GM12891 (cell line): ENCODE results near the gene FAM124A.

ENCODE experiments used
- POLR2A ChIP-seq: IDR thresholded peaks from 2 replicates; pipeline ENCODE4 v1.6.1; 2011; ENCODE audit warnings: low read depth, low read length, control low read depth
- POLR2AphosphoS5 ChIP-seq: IDR thresholded peaks from 2 replicates; pipeline ENCODE4 v1.6.1; 2011; ENCODE audit warnings: low read depth, low read length, control low read depth
- SPI1 ChIP-seq: IDR thresholded peaks from 2 replicates; pipeline ENCODE4 v1.6.1; 2011; ENCODE audit warnings: low read depth, low read length, control low read depth

- no peak for TF ChIP-seq POLR2AphosphoS5
- TF ChIP-seq POLR2A, result no peak
- TF ChIP-seq SPI1, result no peak
Measured at GRCh38 chr13:51303882-51304281, 81.7 kb downstream of the FAM124A start.
